Nephron progenitor cell (in vitro differentiated cells): ENCODE measurements around the gene CD99L2.
A peak's percentile ranks its signal among the peaks of the same experiment; 100 is the strongest.

ENCODE experiments used
- DNase-seq: peaks from one replicate; pipeline ENCODE4 v3.0.0; 2021
- H3K27ac Mint-ChIP-seq: 2 replicates; pipeline ENCODE4 v1.8.0; 2021; ENCODE audit warnings: mild to moderate bottlenecking, moderate library complexity, mixed read lengths
- H3K27me3 Mint-ChIP-seq: 2 replicates; pipeline ENCODE4 v1.8.0; 2021; ENCODE audit warnings: mild to moderate bottlenecking, low read depth, mixed read lengths; ENCODE audit not compliant: poor library complexity
- H3K36me3 Mint-ChIP-seq: 2 replicates; pipeline ENCODE4 v1.8.0; 2021; ENCODE audit warnings: low read depth, mixed read lengths
- H3K4me1 Mint-ChIP-seq: 2 replicates; pipeline ENCODE4 v1.8.0; 2021; ENCODE audit warnings: mixed read lengths
- H3K4me3 Mint-ChIP-seq: 2 replicates; pipeline ENCODE4 v1.8.0; 2021; ENCODE audit warnings: mild to moderate bottlenecking, moderate library complexity, mixed read lengths
- H3K9me3 Mint-ChIP-seq: 2 replicates; pipeline ENCODE4 v1.8.0; 2021; ENCODE audit warnings: mild to moderate bottlenecking, moderate library complexity, mixed read lengths
- TF ChIP-seq, protein P1 (sequence below): fragments of 200-600 bp; sonication (generic); IDR thresholded peaks from 2 replicates; pipeline ENCODE4 v1.5.0; 2021; ENCODE audit warnings: antibody characterized with exemption

Gene CD99L2

GRCh38 chrX:150903110-150903508, 4.6 kb upstream of the CD99L2 start:
- Mint-ChIP-seq H3K4me1 (peaks cover 25% of the 10 kb centered on the region), H3K36me3 (no peaks in the 10 kb centered on the region), H3K27me3 (peaks cover 10% of the 10 kb centered on the region), H3K9me3 (peaks cover 45% of the 10 kb centered on the region), H3K27ac (no peak overlapping the region), H3K4me3 (no peak overlapping the region)
- TF ChIP-seq, protein P1, sequence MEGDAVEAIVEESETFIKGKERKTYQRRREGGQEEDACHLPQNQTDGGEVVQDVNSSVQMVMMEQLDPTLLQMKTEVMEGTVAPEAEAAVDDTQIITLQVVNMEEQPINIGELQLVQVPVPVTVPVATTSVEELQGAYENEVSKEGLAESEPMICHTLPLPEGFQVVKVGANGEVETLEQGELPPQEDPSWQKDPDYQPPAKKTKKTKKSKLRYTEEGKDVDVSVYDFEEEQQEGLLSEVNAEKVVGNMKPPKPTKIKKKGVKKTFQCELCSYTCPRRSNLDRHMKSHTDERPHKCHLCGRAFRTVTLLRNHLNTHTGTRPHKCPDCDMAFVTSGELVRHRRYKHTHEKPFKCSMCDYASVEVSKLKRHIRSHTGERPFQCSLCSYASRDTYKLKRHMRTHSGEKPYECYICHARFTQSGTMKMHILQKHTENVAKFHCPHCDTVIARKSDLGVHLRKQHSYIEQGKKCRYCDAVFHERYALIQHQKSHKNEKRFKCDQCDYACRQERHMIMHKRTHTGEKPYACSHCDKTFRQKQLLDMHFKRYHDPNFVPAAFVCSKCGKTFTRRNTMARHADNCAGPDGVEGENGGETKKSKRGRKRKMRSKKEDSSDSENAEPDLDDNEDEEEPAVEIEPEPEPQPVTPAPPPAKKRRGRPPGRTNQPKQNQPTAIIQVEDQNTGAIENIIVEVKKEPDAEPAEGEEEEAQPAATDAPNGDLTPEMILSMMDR, result no peak
- DNase-seq, result no peak

DNA sequence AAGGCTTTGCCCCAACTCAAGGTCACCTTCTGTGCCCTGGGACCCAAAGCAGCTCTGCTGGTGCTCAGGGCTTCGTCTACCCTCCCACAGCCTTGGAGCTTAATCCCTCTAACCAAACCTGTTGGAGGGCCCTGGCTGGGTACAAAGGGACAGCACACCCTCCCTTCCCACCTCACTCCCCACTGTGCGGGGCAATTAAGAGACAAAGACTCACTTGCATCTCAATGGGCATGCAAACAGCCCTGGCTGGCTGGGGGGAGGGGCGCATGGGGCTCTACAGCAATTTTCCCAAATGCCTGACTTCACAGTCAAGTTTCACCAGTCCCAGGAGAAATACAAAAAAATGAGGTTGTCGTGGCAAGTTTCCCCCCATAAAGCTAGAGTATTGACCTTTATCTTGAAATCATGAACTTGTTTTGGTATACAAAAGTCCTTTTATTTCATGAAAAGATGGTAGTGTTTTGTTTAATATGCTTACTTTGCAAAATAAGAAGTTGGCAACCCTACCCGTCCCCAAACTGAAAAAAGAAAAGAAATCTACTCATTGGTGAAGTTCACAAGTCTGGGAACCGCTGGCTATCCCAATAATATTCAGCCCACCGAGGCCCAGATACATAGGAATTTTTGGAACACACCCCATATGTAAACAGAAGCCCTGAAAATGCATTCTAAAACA, 4.1 kb upstream of the CD99L2 start:
- Mint-ChIP-seq H3K4me1 (peaks cover 26% of the 10 kb centered on the region), H3K27ac (no peak overlapping the region), H3K36me3 (no peaks in the 10 kb centered on the region), H3K4me3 (no peak overlapping the region), H3K9me3 (peaks cover 45% of the 10 kb centered on the region), H3K27me3 (peaks cover 9% of the 10 kb centered on the region)
- TF ChIP-seq, protein P1, result no peak
- DNase-seq, result peak; percentile 10

DNA sequence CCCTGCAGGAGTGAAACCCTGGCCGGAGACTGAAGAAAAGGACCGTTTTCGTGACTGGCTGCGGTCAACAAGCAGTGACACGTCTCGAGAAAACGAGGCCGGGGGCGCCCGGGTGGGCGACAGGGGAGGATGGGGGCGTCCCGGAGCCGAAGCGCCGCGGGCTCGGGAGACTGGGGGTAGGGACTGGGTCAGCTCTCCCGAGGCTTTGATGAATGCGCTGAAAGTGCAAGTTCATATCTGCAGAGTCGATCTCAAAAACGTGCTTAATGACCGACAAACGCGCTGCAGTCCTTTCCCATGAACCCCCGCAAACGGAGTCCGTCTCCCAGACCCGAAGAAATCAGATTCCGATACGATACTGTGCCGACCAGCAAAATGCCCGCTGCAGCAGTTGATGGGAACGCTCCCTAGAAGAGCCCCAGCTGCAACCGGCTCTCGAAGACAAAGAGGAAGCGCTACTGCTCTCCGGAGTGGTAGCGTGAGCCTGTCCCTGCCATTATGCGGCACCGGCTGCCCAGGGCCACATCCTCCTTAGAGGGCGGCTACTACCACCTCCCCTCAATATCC, 806 bp upstream of the CD99L2 start:
- H3K27ac Mint-ChIP-seq, result no peak overlapping the region
- peaks cover 5% of the 10 kb centered on the region for H3K27me3 Mint-ChIP-seq
- H3K9me3 Mint-ChIP-seq, result peaks cover 34% of the 10 kb centered on the region
- H3K4me1 Mint-ChIP-seq, result peaks cover 35% of the 10 kb centered on the region
- DNase-seq, result peak; percentile 19
- H3K36me3 Mint-ChIP-seq, result peaks cover 6% of the 10 kb centered on the region
- H3K4me3 Mint-ChIP-seq, result peak overlapping the region; percentile 86
- TF ChIP-seq, protein P1, result no peak

- Mint-ChIP-seq H3K4me3 (peak overlapping the region; percentile 83), H3K27me3 (no peaks in the 10 kb centered on the region), H3K9me3 (peaks cover 43% of the 10 kb centered on the region), H3K4me1 (peaks cover 22% of the 10 kb centered on the region), H3K27ac (peak overlapping the region; percentile 61), H3K36me3 (peaks cover 6% of the 10 kb centered on the region)
- DNase-seq, result peak; percentile 23
- TF ChIP-seq, protein P1, result no peak
Observed at GRCh38 chrX:150897421-150898320, 797 bp downstream of the CD99L2 start.

DNA sequence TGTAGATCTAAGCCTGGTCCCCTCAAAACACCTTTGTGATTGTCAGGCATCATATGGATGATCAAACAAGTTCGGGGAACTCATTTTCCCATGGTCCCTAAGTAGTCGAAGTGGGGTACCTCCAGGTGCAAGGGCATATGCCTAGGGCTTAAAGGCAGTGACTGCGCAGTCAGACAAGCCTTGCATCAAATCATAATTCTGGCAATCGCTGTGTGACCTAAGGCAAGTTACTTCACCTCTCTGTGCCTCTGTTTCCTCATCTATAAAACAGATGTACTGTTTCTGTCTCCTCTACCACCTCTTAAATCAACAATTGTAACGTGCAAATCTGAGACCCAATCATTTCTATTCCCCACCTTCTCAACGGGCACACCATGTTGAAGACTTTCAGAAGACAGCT, 1.8 kb downstream of the CD99L2 start:
- Mint-ChIP-seq H3K27ac (no peak overlapping the region), H3K9me3 (peaks cover 46% of the 10 kb centered on the region), H3K4me1 (peaks cover 18% of the 10 kb centered on the region), H3K36me3 (peaks cover 6% of the 10 kb centered on the region), H3K27me3 (no peaks in the 10 kb centered on the region), H3K4me3 (no peak overlapping the region)
- TF ChIP-seq, protein P1, result no peak
- DNase-seq, result no peak
